Stimulated activated naive CD8-positive, alpha-beta T cell treated with anti-CD3 and anti-CD28 coated beads, Interleukin-15, amount 100 ng/mL, for 72 hours (primary cell): ENCODE data around the gene ARID5B.
"Not testable (repeated sequence)": the region's sequence is repeated elsewhere in the genome, so short reads cannot be mapped to it uniquely, and the experiment has no call there.

Source experiments
- ATAC-seq: fragments of 150-1000 bp; cut with Tn5 transposase; 2 replicates; pipeline ENCODE4 v1.10.0; 2021; ENCODE audit warnings: mild to moderate bottlenecking, moderate library complexity
- DNase-seq, 2 donors: peaks; one replicate each; pipeline ENCODE4 v3.0.0; 2021 to 2022
- H3K27ac Mint-ChIP-seq, 2 donors: one replicate each; pipeline ENCODE4 v1.8.0; 2022; ENCODE audit warnings: mild to moderate bottlenecking in 2 of 2, mixed read lengths in 2 of 2, moderate library complexity in 2 of 2
- H3K27me3 Mint-ChIP-seq: one replicate; pipeline ENCODE4 v1.8.0; 2022; ENCODE audit warnings: mixed read lengths
- H3K4me1 Mint-ChIP-seq: one replicate; pipeline ENCODE4 v1.8.0; 2022; ENCODE audit warnings: mild to moderate bottlenecking, mixed read lengths
- H3K4me3 Mint-ChIP-seq, 2 donors: one replicate each; pipeline ENCODE4 v1.8.0; 2022; ENCODE audit warnings: mild to moderate bottlenecking in 2 of 2, mixed read lengths in 2 of 2, moderate library complexity in 1 of 2
- H3K9me3 Mint-ChIP-seq, 2 donors: one replicate each; pipeline ENCODE4 v1.8.0; 2022; ENCODE audit warnings: mixed read lengths in 2 of 2

The ARID5B gene

GRCh38 chr10:62022830-62023229, 121.3 kb downstream of the ARID5B start:
- Mint-ChIP-seq H3K9me3 (peaks cover 0 to 3% of the 10 kb centered on the region in 2 donors), H3K27me3 (no peaks in the 10 kb centered on the region), H3K4me3 (no peak overlapping the region), H3K4me1 (peaks cover 64% of the 10 kb centered on the region), H3K27ac (peak overlapping the region in 1 of 2 donors; percentile 63)
- ATAC-seq = peak; percentile 69
- DNase-seq = no peak

- no peaks in the 10 kb centered on the region for H3K27me3 Mint-ChIP-seq
- ATAC-seq (no peak), DNase-seq (no peak)
- H3K27ac Mint-ChIP-seq = no peak overlapping the region
- H3K9me3 Mint-ChIP-seq = peaks cover 0 to 3% of the 10 kb centered on the region in 2 donors
- H3K4me1 Mint-ChIP-seq = peaks cover 64% of the 10 kb centered on the region
- no peak overlapping the region for H3K4me3 Mint-ChIP-seq
Observed at GRCh38 chr10:62023329-62023728, 121.8 kb downstream of the ARID5B start.

GRCh38 chr10:62024026-62024701, 122.7 kb downstream of the ARID5B start:
- H3K27me3 Mint-ChIP-seq = no peaks in the 10 kb centered on the region
- no peak overlapping the region for H3K4me3 Mint-ChIP-seq
- ATAC-seq (no peak), DNase-seq (no peak)
- peaks cover 64% of the 10 kb centered on the region for H3K4me1 Mint-ChIP-seq
- no peak overlapping the region for H3K27ac Mint-ChIP-seq
- peaks cover 0 to 3% of the 10 kb centered on the region in 2 donors for H3K9me3 Mint-ChIP-seq

- H3K9me3 Mint-ChIP-seq = peaks cover 0 to 3% of the 10 kb centered on the region in 2 donors
- ATAC-seq (no peak), DNase-seq (no peak)
- peaks cover 64% of the 10 kb centered on the region for H3K4me1 Mint-ChIP-seq
- no peak overlapping the region for H3K4me3 Mint-ChIP-seq
- no peaks in the 10 kb centered on the region for H3K27me3 Mint-ChIP-seq
- H3K27ac Mint-ChIP-seq = no peak overlapping the region
Observed at GRCh38 chr10:62025134-62025794, 123.8 kb downstream of the ARID5B start.

- Mint-ChIP-seq H3K27ac (peak overlapping the region in 1 of 2 donors; percentile 55), H3K4me1 (peaks cover 66% of the 10 kb centered on the region), H3K9me3 (peaks cover 0 to 3% of the 10 kb centered on the region in 2 donors), H3K4me3 (no peak overlapping the region), H3K27me3 (no peaks in the 10 kb centered on the region)
- no peak for DNase-seq
- peak; percentile 50 for ATAC-seq
Observed at GRCh38 chr10:62025901-62026879, 124.7 kb downstream of the ARID5B start.

- Mint-ChIP-seq H3K4me1 (peaks cover 68% of the 10 kb centered on the region), H3K27me3 (no peaks in the 10 kb centered on the region), H3K4me3 (no peak overlapping the region), H3K27ac (peak overlapping the region; percentile 54 to 57), H3K9me3 (peaks cover 0 to 3% of the 10 kb centered on the region in 2 donors)
- ATAC-seq = no peak
- DNase-seq = no peak
Observed at GRCh38 chr10:62027841-62028501, 126.5 kb downstream of the ARID5B start.

- not testable (repeated sequence) for H3K9me3 Mint-ChIP-seq, ATAC-seq, H3K27me3 Mint-ChIP-seq, H3K4me3 Mint-ChIP-seq, DNase-seq
- peak overlapping the region; percentile 54 to 57 for H3K27ac Mint-ChIP-seq
- H3K4me1 Mint-ChIP-seq = peaks cover 72% of the 10 kb centered on the region
Observed at GRCh38 chr10:62028502-62028842, 127.0 kb downstream of the ARID5B start.

GRCh38 chr10:62029401-62029800, 127.9 kb downstream of the ARID5B start:
- peaks cover 76% of the 10 kb centered on the region for H3K4me1 Mint-ChIP-seq
- H3K27ac Mint-ChIP-seq = no peak overlapping the region

GRCh38 chr10:62031507-62031906, 130.0 kb downstream of the ARID5B start:
- Mint-ChIP-seq H3K27ac (no peak overlapping the region), H3K4me1 (peaks cover 81% of the 10 kb centered on the region), H3K27me3 (no peaks in the 10 kb centered on the region), H3K4me3 (no peak overlapping the region), H3K9me3 (no peaks in the 10 kb centered on the region)
- no peak for DNase-seq
- no peak for ATAC-seq

More at GRCh38 chr10:62029401-62029800, 127.9 kb downstream of the ARID5B start:
- ATAC-seq (peak; percentile 62), DNase-seq (no peak)
- Mint-ChIP-seq H3K9me3 (no peaks in the 10 kb centered on the region), H3K4me3 (no peak overlapping the region), H3K27me3 (no peaks in the 10 kb centered on the region)

GRCh38 chr10:62033125-62033524, 131.6 kb downstream of the ARID5B start:
- DNase-seq (no peak), ATAC-seq (no peak)
- Mint-ChIP-seq H3K27me3 (no peaks in the 10 kb centered on the region), H3K9me3 (no peaks in the 10 kb centered on the region), H3K27ac (peak overlapping the region; percentile 8 to 42), H3K4me1 (peaks cover 84% of the 10 kb centered on the region), H3K4me3 (no peak overlapping the region)

- Mint-ChIP-seq H3K27ac (no peak overlapping the region), H3K27me3 (no peaks in the 10 kb centered on the region), H3K9me3 (no peaks in the 10 kb centered on the region), H3K4me3 (no peak overlapping the region), H3K4me1 (peaks cover 82% of the 10 kb centered on the region)
- ATAC-seq (no peak), DNase-seq (no peak)
Observed at GRCh38 chr10:62034096-62034640, 132.7 kb downstream of the ARID5B start.

GRCh38 chr10:62036186-62037081, 134.9 kb downstream of the ARID5B start:
- H3K4me3 Mint-ChIP-seq = no peak overlapping the region
- H3K4me1 Mint-ChIP-seq = peaks cover 81% of the 10 kb centered on the region
- no peaks in the 10 kb centered on the region for H3K9me3 Mint-ChIP-seq
- ATAC-seq (no peak), DNase-seq (no peak)
- peak overlapping the region; percentile 6 to 29 for H3K27ac Mint-ChIP-seq
- H3K27me3 Mint-ChIP-seq = no peaks in the 10 kb centered on the region

GRCh38 chr10:62037166-62037831, 135.8 kb downstream of the ARID5B start:
- no peaks in the 10 kb centered on the region for H3K9me3 Mint-ChIP-seq
- ATAC-seq (no peak), DNase-seq (no peak)
- no peak overlapping the region for H3K4me3 Mint-ChIP-seq
- H3K27ac Mint-ChIP-seq = peak overlapping the region in 1 of 2 donors; percentile 84
- H3K27me3 Mint-ChIP-seq = no peaks in the 10 kb centered on the region
- H3K4me1 Mint-ChIP-seq = peaks cover 86% of the 10 kb centered on the region
